Amniotic stem cell (primary cell): Measurements from ENCODE around the gene RHOA.
"Not testable (repeated sequence)": the region's sequence is repeated elsewhere in the genome, so short reads cannot be mapped to it uniquely, and the experiment has no call there.

Source experiments
- DNase-seq: peaks from one replicate; lab custom pipeline; 2025; lab: John Stamatoyannopoulos, UW

The RHOA gene

DNA sequence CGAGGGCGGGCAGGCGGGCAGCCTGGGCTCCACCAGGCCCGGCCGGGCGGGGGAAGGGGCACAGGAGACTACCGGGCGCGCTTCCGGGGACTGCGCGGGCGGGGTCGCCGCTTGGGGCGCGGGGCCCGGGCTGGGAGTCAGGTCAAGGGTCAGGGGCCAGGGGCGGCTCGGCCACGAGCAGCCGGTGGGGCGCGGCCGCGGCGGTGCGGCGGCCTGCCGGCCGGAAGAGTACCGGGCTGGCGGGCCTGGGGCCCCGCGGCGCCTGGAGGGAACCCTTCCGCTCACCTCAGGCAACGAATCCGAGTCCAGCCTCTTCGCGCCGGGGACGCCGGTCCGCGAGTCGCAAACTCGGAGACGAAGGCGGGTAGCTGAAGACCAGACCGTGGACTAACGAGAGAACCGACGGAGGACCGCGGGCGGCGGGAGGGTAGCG lies 225 bp downstream of the RHOA start:
- no peak for DNase-seq

DNA sequence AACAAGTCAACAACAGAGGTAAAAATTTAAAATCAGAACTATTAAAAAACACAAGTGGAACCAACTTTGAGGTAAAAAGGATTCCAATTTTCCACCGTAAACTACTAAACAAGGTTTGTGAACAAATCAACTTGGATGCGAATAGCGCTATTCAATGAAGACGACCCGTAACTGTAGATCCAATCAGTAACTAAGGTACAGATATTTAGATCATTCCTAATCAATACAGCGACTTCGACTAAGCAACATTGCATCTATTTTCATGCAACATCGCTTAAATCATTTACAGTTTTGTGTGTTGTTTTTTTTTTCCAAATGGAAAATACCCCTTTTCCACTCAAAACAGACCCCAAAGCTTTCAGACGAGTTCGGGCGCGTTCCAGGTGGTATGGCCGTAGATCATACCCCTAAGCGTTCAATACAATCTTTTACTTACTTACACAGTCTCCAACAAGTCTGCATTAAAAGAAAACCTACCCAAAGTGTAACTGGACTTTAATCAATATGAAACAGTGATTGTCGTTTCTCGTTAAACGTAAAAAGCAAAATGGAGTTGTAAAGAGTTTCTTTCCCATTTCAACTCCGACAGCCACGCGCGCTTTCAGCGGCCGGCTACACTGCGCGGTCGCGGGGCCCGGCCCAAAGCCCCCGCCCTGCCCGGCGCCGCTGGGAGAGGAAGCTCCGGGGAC lies 786 bp downstream of the RHOA start:
- no peak for DNase-seq

DNA sequence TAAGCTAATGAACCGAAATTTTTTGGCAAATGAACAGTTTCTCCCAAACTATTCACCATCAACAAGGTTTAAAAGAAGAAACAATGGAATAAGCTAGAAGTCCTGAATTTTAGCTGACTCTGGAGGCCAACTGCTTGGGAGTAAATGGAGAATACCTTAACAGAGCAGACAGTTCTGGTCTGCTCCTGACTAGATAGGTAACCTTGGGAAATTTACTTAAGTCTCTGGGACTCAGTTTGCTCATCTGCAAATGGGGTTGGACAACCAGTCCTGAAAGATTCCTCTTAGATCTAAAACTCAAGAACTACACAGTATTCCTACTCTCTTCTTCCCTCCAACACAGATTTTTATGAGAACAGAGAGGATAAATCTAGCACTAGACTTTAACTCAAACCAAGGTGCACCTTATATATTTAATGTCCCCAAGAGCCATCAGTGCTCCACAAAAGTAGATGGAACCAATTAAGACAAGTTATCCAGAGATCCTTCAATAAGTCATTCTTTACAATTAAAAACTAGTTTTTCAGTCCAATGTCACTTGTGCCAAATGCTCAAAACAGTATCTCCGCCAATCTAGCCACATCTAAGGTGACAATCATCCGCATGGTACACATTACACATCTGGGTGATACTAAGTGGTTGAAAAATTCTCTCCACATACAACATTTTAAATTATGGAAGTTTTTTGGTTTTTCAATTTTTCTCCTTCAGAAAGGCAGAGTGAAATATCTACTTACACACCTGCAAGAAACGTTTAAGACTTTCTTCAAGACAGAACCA lies 1.5 kb downstream of the RHOA start:
- no peak for DNase-seq

DNA sequence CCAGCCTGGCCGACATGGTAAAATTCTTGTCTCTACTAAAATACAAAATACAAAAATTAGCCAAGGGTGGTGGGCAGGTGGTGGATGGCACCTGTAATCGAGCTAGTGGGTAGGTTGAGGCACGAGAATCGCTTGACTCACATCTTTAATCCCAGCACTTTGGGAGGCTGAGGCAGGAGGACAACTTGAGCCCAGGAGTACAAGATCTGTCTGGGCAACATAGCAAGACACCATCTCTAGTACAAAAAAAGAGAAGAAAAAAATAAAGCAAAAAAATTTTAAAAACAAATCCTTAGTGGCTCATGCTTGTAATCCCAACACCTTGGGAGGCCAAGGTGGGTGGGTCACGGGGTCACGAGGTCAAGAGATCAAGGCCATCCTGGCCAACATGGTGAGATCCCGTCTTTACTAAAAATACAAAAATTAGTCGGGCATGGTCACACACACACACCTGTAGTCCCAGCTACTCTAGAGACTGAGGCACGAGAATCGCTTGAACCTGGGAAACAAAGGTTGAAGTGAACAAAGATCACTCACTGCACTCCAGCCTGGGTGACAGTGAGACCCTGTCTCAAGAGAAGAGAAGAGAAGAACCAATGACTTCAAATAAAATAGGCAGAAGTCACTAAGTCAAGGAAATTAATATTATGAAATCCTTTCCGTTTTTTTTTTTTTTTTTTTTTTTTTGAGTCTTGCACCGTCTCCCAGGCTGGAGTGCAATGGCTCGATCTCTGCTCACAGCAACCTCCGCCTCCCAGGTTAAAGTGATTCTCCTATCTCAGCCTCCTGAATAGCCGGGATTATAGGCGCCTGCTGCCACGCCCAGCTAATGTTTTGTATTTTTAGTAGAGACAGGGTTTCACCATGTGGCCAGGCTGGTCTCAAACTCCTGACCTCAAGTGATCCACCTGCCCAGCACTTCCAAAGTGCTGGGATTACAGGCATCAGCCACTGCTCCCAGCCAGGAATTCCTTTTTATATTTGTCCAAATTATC lies 4.9 kb downstream of the RHOA start:
- no peak for DNase-seq

DNA sequence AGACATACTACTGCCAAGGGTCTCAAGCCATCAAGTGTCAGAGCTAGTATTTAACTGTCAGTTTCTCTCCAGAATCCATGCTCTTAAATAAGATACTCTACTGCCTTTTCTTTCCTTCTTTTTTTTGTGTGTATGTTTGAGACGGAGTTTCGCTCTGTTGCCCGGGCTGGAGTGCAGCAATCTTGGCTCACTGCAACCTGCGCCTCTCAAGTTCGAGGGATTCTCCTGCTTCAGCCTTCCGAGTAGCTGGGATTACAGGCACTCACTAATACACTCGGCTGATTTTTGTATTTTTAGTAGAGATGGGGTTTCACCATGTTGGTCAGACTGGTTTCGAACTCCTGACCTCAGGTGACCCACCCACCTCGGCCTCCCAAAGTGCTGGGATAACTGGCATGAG lies 6.2 kb downstream of the RHOA start:
- DNase-seq = not testable (repeated sequence)

DNA sequence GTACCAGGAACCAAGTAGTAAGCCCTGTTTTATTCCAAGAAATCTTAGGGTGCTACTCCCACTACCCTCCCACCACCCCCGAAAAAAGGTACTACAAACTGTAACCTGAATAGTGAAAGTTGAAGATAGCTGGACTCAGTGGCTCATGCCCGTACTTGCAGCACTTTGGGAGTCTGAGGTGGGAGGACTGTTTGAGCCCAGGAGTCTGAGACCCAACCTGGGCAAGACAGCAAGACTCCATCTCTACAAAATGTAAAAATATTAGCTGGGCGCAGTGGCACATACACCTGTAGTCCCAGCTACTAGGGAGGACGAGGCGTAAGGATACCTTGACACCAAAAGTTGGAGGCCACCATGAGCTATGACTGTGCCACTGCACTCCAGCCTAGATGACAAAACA lies 7.9 kb downstream of the RHOA start:
- DNase-seq = no peak

DNA sequence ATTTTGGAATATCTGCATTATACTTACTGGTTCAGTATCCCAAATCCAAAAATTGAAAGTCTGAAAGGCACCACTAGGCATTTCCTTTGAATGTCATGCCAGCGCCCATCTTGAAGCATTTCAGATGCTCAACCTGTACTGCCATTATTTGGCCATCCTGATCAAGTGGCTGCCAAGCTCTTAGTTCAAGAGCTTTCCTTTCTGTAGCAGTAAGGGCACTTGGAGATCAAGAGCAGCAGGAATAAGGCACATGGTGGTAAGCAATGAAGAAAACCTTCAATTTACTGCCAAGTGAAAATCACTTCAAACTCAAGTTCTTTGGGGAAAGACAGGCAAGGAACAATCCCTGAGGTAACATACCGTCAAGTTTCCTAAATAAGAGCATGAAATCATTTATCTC lies 10.0 kb downstream of the RHOA start:
- no peak for DNase-seq

DNA sequence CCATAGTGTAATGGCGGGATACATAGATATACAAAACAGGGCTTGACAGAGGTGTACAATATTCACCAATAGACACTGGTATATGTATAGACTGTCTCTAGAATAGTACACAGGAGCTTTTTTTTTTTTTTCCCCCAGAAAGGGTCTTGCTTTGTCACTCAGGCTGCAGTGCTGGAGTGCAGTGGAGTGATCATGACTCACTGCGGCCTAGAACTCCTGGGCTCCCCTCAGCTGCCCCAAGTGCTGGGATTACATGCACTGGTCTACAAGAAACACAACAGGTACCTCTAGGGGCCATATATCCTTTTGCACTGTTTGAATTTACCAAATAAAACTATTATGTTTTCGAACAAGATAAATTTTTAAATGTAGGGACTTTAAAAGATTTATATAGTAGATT lies 12.3 kb downstream of the RHOA start:
- no peak for DNase-seq

DNA sequence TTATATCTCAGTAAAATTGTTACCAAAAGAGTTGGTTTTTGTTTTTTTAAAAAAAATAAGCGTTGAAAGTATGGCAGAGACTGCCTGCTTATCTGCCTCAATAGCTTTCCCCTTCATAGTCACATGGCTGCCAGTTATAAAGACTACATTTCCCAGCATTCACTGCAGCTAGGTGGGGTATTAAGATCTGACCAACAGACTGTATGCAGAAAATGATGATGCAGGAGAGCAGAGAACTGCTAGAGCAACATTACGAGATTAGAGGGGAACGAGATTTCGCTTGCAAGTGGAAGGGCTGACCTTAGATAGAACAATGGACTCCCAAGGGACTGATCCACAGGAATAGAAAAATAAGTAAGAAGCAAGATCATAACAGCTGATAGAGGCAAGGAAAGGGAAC lies 14.3 kb downstream of the RHOA start:
- no peak for DNase-seq

DNA sequence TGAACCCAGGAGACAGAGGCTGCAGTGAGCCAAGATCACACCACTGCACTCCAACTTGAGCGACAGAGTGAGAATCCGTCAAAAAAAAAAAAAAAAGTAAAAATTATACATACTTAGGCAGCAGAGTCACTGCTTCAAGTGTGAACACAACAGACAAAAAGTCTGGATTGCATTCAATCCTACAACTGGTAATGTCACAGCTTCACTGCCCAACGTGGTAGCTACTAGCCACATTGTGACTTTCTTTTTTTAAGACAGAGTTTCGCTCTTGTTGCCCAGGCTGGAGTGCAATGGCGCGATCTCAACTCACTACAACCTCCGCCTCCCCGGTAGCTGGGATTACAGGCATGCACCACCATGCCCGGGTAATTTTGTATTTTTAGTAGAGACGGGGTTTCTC lies 20.5 kb downstream of the RHOA start:
- not testable (repeated sequence) for DNase-seq

DNA sequence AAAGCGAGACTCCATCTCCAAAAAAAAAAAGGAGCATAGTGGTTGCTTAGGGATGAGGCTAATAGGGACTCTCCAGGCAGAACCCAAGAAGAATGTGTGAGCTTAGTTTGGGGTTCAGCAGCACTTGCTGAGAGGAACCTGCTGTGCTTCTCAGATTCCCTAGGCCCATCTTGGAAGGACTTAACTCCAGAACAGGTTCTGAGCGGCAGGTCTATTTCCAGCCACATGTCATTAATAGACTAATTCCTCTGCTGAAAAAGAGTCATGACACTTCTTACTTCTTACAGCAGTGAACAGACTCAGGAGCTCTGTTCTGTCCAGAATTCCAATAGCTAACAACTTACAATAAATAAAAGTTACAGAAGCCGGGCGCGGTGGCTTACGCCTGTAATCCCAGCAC lies 22.5 kb downstream of the RHOA start:
- DNase-seq = no peak

DNA sequence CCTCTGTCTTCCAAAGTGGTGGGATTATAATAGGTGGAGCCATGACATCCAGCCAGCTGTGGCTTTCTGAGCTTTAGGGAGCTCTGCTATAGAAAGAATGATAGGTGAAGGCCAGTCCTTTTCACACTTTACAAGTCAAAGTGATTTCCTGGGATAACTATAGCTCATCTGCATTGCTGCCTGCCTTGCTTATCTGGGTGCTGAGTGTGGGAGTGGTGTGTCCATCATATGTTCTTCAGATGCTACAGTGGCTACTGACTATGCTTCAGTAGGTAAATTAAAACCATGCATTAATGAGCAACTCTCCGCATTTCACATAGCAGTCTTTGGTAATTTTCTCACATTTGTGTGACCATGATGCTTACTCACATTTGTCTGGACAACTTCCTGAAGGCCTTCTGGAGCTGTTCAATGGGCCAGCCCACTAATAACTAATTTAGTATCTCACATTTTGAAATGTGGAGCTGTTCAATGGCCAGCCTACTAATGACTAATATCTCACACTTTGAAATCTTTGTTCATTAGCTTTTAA lies 23.4 kb downstream of the RHOA start:
- no peak for DNase-seq

DNA sequence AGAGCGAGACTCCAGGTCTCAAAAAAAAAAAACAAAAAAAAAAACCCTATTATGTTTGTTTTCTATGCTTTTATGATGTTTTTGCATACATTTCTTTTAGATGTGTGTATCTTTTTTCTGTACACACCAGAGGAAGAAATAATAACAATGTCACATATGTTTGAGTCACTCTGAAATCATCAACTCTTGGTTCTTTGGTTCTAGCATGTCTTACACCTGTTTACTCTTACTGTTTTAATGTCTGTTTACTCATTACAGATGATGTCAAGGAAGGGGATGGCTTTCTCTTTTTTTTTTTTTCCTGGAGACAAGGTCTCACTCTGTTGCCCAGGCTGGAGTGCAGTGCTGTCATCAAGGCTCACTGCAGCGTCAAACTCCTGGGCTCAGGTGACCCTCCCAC lies 24.1 kb downstream of the RHOA start:
- DNase-seq = no peak

DNA sequence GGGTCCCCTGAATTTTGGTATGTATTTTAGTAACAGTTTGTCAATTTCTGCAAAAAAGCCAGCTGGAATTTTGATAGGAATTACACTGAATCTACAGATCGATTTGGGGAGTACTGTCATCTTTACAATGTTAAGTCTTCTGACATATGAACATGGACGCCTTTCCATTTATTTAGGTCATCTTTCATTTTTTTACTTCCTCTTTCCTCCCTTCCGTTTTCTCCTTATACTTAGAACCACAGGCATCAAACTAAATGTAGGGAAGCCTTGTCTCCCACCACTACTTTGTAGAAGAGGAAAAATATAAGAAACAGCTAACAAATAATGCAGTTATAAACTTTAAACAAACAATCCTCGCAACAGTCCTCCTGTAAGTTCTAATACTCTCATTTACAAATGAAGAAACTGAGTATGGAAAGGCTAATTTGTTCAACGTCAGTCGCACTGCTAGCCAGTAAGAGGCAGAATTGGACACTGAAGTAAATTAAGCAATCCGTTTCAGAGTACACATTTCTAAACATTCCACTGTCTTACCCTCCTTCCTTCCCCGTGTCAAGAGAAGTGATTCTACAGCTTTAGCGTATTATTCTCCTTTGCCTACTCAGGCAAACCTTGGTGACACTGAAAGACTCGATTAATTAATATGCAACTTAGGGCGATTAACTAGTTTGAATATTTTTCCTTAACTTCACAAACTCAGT lies 25.6 kb downstream of the RHOA start:
- no peak for DNase-seq

DNA sequence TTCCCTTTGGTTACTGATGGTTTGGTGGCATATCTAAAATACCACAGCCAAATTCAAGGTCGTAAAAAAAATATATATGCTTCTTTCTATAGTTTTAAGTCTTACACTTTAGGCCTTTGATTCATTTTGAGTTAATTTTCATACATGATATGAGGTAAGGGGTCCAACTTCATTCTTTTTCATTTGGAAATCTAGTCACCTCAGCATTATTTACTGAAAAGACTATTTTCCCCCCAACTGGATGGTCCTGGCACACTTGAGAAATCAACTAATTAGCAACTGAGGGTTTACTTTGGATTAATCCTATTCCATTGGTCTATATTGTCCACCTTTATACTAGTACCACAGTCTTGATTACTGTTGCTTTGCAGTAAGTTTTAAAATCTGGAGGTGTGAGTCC lies 26.2 kb downstream of the RHOA start:
- DNase-seq = no peak

DNA sequence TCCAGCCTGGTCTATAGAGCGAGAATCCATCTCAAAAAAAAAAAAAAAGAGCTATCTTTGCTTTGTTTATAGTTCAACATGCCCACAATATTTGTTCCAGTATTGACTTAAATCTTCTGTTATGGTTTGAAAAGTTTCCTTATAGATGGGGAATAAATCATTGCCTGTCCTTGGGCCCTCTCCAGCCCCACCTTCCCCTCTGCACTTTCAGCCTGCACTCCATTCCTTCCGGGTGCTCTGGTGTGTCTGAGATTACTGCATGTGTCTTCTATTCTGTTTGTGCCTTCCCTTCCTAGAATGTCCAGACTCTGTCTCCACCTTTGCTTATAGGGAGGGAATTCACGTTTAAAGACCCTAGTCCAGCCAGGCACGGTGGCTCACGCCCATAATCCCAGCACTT lies 28.4 kb downstream of the RHOA start:
- no peak for DNase-seq

DNA sequence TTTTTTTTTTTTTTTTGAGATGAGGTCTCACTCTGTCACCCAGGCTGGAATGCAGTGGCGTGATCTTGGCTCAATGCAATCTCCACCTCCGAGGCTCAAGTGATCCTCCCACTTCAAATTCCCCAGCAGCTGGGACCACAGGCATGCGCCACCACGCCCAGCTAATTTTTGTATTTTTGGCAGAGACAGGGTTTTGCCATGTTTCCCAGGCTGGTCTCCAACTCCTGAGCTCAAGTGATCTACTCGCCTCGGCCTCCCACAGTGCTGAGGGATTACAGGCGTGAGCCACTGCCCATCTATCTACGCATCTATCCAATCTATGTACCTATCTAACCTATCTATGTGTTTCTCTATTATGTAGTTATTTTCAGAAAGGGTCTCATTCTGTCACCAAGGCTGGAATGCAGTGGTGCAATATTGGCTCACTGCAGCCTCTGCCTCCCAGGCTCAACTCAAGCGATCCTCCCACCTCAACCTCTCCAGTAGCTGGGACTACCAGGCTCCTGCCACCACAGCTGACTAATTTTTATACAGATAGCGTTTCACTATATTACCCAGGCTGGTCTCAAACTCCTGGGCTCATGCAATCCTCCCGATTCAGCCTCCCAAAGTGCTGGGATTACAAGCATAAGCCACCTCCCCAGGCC lies 33.4 kb downstream of the RHOA start:
- DNase-seq = peak; percentile 35

DNA sequence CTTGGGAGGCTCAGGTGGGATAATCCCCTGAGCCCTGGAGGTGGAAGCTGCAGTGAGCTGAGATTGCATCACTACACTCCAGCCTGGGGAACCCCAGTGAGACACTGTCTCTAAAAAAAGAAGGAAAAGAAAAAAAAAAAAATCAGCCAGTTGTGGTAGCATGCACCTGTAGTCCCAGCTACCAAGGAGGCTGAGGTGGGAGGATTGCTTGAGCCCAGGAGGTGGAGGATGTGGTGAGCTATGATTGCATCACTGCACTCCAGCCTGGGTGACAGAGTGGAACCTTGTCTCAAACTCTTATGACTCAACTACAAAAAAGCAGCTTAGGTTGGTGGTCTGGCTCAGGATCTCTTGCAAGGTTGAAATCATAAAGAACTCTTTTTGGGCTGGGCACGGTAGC lies 34.3 kb downstream of the RHOA start:
- DNase-seq = no peak

DNA sequence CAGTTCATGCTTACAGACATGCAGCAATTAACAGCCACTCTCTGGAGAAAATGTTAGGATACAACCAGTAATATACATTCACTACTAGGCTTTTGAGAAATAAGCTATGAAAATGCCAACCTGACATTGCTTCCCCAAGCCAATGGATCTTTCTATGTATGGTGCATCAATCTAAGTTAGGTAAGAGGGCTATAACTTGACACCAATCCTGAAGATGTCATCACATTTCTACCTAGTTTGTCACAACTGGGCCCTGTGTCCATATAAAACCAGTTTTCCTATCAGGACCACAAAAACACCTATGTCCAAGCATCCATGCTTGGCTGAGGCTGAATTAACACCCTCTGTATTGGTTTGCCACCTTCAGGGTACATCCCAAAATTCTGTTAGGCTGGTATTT lies 39.8 kb downstream of the RHOA start:
- no peak for DNase-seq

DNA sequence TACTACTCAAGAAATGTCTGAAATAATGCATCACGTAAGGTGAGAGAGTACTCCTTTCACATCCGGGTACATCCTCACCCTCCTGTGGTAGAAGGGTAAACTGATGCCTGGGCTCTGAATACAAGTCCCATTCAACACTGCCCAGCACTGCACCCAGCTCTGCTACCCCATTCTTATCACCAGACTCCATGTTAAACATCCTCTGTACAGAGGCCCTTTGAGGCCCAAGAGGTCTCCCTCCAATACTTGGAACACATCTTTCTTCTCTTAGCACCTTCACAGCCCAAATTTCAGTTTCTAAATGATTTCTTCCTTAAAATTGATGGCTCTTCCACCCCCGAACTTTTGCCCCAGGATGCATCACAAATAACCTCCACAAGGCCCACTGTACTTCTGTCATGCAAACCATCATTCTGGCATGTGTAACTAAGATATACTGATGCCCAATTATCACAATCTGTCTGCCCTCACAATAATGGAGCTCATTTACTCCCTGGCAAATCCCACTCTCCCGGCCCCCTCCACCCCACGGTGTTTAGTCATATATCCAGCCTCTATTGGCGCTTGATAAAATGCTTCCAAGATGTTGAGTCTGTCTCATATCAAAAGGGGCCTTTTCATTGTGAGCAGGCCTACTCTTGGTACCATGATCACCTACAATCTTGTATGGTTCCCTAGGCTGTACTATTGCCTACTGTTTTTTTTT lies 41.0 kb downstream of the RHOA start:
- no peak for DNase-seq

DNA sequence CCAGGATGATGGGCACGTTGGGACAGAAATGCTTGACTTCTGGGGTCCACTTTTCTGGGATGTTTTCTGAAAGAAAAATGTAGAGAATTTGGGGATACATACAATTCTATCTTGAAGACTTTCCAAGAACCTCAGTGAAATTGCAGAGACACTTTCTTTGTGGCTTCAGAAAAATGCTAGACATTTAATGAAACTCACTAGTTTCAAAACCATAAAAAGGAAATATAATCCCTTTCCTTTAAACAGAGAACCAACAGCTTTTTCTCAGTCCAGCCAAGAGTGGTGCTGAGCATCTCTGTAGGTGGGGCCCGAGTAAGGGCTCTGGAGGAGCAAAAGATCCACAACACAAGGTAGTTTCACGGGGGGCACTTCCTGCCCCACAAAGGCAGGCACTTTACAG lies 49.2 kb downstream of the RHOA start:
- no peak for DNase-seq
